Stomach (tissue), 9 donors: ENCODE data around the gene SLAMF6. TPM values are rescaled to one million over a fixed set of nuclear protein-coding genes. Genes with fewer than 3 reads are reported as not detected.

Experiments used
- DNase-seq, 2 donors: peaks; one replicate each; pipeline versions ENCODE4 v3.0.0 to v3.0.0-alpha.2; 2013 to 2019
- H3K27ac ChIP-seq, 5 donors: fragments of 200-600 bp in 4 of 5; sonication (generic) in 4 of 5; one replicate each; pipeline ENCODE4 v1.5.1; 2013 to 2019; ENCODE audit warnings: mild to moderate bottlenecking in 1 of 5, moderate library complexity in 1 of 5
- H3K27me3 ChIP-seq, 3 donors: fragments of 200-600 bp; sonication (generic); one replicate each; pipeline ENCODE4 v1.5.1; 2017 to 2019; ENCODE audit warnings: mixed run types in 1 of 3
- H3K36me3 ChIP-seq, 4 donors: fragments of 200-600 bp; sonication (generic); 1 replicate in 3 of 4; 2 replicates in 1 of 4; pipeline ENCODE4 v1.5.1; 2016 to 2019
- H3K4me1 ChIP-seq, 4 donors: fragments of 200-600 bp; sonication (generic); one replicate each; pipeline ENCODE4 v1.5.1; 2016 to 2019
- H3K4me3 ChIP-seq, 4 donors: fragments of 200-600 bp; sonication (generic) in 3 of 4; one replicate each; pipeline ENCODE4 v1.5.1; 2016 to 2019; ENCODE audit warnings: mild to moderate bottlenecking in 1 of 4
- H3K9me3 ChIP-seq, 4 donors: fragments of 200-600 bp; sonication (generic); one replicate each; pipeline ENCODE4 v1.5.1; 2016 to 2019
- EP300 ChIP-seq: sonication (generic); formaldehyde crosslinking; IDR thresholded peaks from one replicate; pipeline ENCODE4 v1.6.1; 2017; ENCODE audit warnings: antibody characterized with exemption
- POLR2A ChIP-seq, 4 donors: fragments of 450-650 bp; IDR thresholded peaks; one replicate each; pipeline ENCODE4 v1.6.1; 2016; ENCODE audit warnings: antibody characterized with exemption in 4 of 4, control low read depth in 2 of 4, mild to moderate bottlenecking in 1 of 4, moderate library complexity in 1 of 4
- POLR2AphosphoS5 ChIP-seq, 3 donors: sonication (generic); formaldehyde crosslinking; IDR thresholded peaks; one replicate each; pipeline ENCODE4 v1.6.1; 2016; ENCODE audit warnings: antibody characterized with exemption in 3 of 3
- WGBS, 5 donors: extraction: QIAGEN DNeasy Blood & Tissue Kit in 3 of 5; methylation state at CpG; one replicate each; pipeline versions ENCODE4 v1.1.5 to v1.1.7; 2013 to 2018; 5-methylcytosine and 5-hydroxymethylcytosine counted together
- intact Hi-C: fragments of 100-400 bp; cut with DNase I; formaldehyde crosslinking; loops from one replicate; pipeline ENCODE4 v1.15.1; 2023; ENCODE audit warnings: low total_unique reads
- polyA plus RNA-seq, 3 donors: library from polyadenylated mRNA; stranded (reverse); fragments of 200-250 nt; gene quantifications; one replicate each; pipeline ENCODE4 v1.2.3, GENCODE V29; 2013
- total RNA-seq, 5 donors: library from RNA; depleted of rRNA; stranded (reverse); fragments of >200 nt; gene quantifications; one replicate each; pipeline versions ENCODE4 v1.1.0 to v1.2.3, GENCODE V29; 2014 to 2016
- TF ChIP-seq, protein P1 (sequence below), 7 experiments: fragments of 450-650 bp in 4 of 7; fragments of 200-600 bp in 3 of 7; sonication (generic) in 3 of 7; IDR thresholded peaks; one replicate each; pipeline ENCODE4 v1.5.1; 2016 to 2019; ENCODE audit warnings: antibody characterized with exemption in 7 of 7, control low read depth in 2 of 7, mild to moderate bottlenecking in 1 of 7
- donor health status: healthy with polysubstance abuse.
- donor health status: Bipolar disorder and iron deficiency.
- donor health status: healthy.

The SLAMF6 gene
- total and polyA plus RNA-seq, 8 donors = 0.19 to 18.1 (median 1.1) TPM; not detected in 1

DNA sequence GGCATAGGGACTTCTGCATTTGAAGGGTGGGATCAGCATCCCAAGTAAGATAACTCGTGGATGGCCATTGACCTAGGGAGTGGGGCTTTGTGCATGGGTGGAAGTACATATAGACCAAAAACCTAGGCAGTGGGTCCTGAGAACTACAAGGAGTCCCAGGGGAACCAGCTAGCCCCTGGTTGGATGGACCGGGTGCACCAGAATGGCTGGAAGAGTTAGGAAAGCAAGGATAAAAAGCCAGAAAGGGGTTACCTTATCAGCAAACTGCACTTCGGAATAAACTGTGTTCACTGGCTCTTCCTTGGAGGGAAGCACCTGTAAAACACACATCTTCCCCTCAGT lies 26.6 kb upstream of the SLAMF6 start:
- Histone ChIP-seq H3K27ac (no peak overlapping the region), H3K4me1 (peaks cover 0 to 4% (median 2%) of the 10 kb centered on the region in 4 donors), H3K27me3 (no peaks in the 10 kb centered on the region), H3K4me3 (no peak overlapping the region), H3K36me3 (peaks cover 0 to 5% (median 0%) of the 10 kb centered on the region in 4 donors), H3K9me3 (no peaks in the 10 kb centered on the region)
- WGBS, 5 donors = 79 to 94% (median 92%) methylated on average over 3 of the region's 3 CpGs
- intact Hi-C loops = no loop called here
- DNase-seq = no peak
- TF ChIP-seq, protein P1, sequence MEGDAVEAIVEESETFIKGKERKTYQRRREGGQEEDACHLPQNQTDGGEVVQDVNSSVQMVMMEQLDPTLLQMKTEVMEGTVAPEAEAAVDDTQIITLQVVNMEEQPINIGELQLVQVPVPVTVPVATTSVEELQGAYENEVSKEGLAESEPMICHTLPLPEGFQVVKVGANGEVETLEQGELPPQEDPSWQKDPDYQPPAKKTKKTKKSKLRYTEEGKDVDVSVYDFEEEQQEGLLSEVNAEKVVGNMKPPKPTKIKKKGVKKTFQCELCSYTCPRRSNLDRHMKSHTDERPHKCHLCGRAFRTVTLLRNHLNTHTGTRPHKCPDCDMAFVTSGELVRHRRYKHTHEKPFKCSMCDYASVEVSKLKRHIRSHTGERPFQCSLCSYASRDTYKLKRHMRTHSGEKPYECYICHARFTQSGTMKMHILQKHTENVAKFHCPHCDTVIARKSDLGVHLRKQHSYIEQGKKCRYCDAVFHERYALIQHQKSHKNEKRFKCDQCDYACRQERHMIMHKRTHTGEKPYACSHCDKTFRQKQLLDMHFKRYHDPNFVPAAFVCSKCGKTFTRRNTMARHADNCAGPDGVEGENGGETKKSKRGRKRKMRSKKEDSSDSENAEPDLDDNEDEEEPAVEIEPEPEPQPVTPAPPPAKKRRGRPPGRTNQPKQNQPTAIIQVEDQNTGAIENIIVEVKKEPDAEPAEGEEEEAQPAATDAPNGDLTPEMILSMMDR (IDR thresholded peaks at IDR 0.05) = no peak
- TF ChIP-seq EP300 (no peak), POLR2AphosphoS5 (IDR thresholded peaks at IDR 0.05) (no peak), POLR2A (IDR thresholded peaks at IDR 0.05) (no peak)

DNA sequence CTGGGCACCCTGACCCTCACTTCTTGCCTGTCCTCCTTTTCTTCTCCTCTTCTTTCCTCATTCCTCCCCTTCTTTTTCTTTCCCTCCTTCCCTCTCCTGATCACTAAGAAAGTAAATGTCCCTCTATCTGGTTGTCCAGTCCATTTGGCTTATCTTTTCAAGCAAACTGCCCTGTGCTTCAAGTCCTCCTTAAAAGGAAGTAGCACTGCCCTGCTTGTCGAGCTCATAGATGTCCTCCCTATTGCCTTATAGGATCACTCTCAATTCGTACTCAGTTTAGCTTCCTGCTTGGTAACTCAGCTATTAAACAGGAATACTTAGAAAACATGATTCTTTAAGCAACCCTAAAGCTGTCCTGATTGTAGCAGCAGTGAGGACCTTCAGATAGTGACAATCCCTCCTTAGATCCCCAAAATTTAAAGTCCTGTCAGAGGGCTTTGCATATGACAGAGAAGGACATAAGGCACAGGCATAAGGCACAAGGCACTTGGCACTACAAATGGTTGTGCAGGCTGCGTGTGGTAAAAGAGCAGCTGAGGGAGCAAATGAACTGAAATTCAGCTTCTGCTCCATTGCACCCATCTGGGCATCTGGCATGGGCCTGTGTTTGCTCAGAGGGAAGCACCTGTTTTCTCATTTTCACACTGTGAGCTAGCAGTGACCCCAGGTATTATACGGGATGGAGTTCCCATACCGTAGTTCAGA lies 26.1 kb upstream of the SLAMF6 start:
- TF ChIP-seq EP300 = no peak
- no peak for TF ChIP-seq POLR2AphosphoS5 (IDR thresholded peaks at IDR 0.05)
- TF ChIP-seq, protein P1 (IDR thresholded peaks at IDR 0.05) = no peak
- TF ChIP-seq POLR2A (IDR thresholded peaks at IDR 0.05) = no peak
- WGBS, 5 donors = 45 to 61% (median 53%) methylated on average over 5 of the region's 5 CpGs
- Histone ChIP-seq H3K27ac (no peak overlapping the region), H3K9me3 (no peaks in the 10 kb centered on the region), H3K4me3 (no peak overlapping the region), H3K36me3 (peaks cover 0 to 5% (median 0%) of the 10 kb centered on the region in 4 donors), H3K27me3 (no peaks in the 10 kb centered on the region), H3K4me1 (peaks cover 0 to 4% (median 2%) of the 10 kb centered on the region in 4 donors)
- intact Hi-C loops = no loop called here
- DNase-seq = peak in 1 of 2 donors; percentile 49

DNA sequence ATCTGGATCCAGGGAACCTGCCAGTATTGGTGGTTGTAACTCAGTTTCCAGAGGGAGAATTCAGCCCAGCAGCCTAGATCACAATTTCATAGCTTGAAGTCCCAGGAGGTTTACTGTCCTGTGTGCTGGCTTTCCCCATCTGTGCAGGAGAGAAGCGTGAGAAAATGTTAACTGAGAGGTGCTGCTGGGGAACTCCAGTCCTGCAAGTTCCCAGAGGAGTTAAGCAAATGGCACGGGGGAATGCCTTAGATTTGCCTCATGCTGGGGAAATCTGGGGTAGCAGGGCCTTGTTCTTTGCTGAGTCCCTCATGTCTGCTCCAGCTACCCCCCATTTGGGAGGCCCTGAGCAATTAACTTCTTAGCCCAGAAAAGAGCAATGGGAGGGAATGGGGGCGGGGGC lies 25.1 kb upstream of the SLAMF6 start:
- intact Hi-C loops = no loop called here
- peaks cover 1 to 6% (median 4%) of the 10 kb centered on the region in 4 donors for H3K4me1 ChIP-seq
- H3K27ac ChIP-seq = no peak overlapping the region
- WGBS, 5 donors = 75 to 92% (median 81%) methylated on average over 3 of the region's 3 CpGs
- no peak for DNase-seq
- H3K9me3 ChIP-seq = no peaks in the 10 kb centered on the region
- no peak overlapping the region for H3K4me3 ChIP-seq
- no peaks in the 10 kb centered on the region for H3K27me3 ChIP-seq
- TF ChIP-seq POLR2AphosphoS5 (IDR thresholded peaks at IDR 0.05) = no peak
- TF ChIP-seq POLR2A (IDR thresholded peaks at IDR 0.05) = no peak
- TF ChIP-seq EP300 = no peak
- TF ChIP-seq, protein P1 (IDR thresholded peaks at IDR 0.05) = no peak
- H3K36me3 ChIP-seq = peaks cover 0 to 5% (median 0%) of the 10 kb centered on the region in 4 donors

GRCh38 chr1:160547422-160547821 lies 24.4 kb upstream of the SLAMF6 start:
- WGBS, 5 donors = 67 to 93% (median 81%) methylated on average over 1 to 4 of the region's 4 CpGs
- H3K9me3 ChIP-seq = no peaks in the 10 kb centered on the region
- DNase-seq = no peak
- H3K4me3 ChIP-seq = no peak overlapping the region
- no peak overlapping the region for H3K27ac ChIP-seq
- no peak for TF ChIP-seq EP300
- TF ChIP-seq POLR2A (IDR thresholded peaks at IDR 0.05) = no peak
- no peak for TF ChIP-seq POLR2AphosphoS5 (IDR thresholded peaks at IDR 0.05)
- TF ChIP-seq, protein P1 (IDR thresholded peaks at IDR 0.05) = no peak
- peaks cover 9 to 13% (median 11%) of the 10 kb centered on the region in 4 donors for H3K4me1 ChIP-seq
- H3K36me3 ChIP-seq = peaks cover 0 to 5% (median 0%) of the 10 kb centered on the region in 4 donors
- intact Hi-C loops = no loop called here
- H3K27me3 ChIP-seq = no peaks in the 10 kb centered on the region
